MV-4-11 (cell line): ENCODE results near the gene SPATA31E1.

Experiments
- DNase-seq: peaks from one replicate; lab custom pipeline; 2025; lab: John Stamatoyannopoulos, UW

Gene SPATA31E1

GRCh38 chr9:87863882-87864465 lies 18.7 kb upstream of the SPATA31E1 start:
- DNase-seq, result no peak

- DNase-seq, result no peak
These were observed 17.8 kb upstream of the SPATA31E1 start for GRCh38 chr9:87864915-87865314.

GRCh38 chr9:87865626-87866025 lies 17.1 kb upstream of the SPATA31E1 start:
- DNase-seq, result no peak

GRCh38 chr9:87867391-87867790 lies 15.3 kb upstream of the SPATA31E1 start:
- DNase-seq, result no peak

GRCh38 chr9:87868175-87868574 lies 14.5 kb upstream of the SPATA31E1 start:
- DNase-seq, result no peak

GRCh38 chr9:87868635-87869034 lies 14.0 kb upstream of the SPATA31E1 start:
- DNase-seq, result no peak

GRCh38 chr9:87869082-87869481 lies 13.6 kb upstream of the SPATA31E1 start:
- DNase-seq, result no peak

- DNase-seq, result no peak
These were observed 11.1 kb upstream of the SPATA31E1 start for GRCh38 chr9:87871425-87872078.

GRCh38 chr9:87872079-87872624 lies 10.5 kb upstream of the SPATA31E1 start:
- no peak for DNase-seq

GRCh38 chr9:87873607-87874303 lies 8.9 kb upstream of the SPATA31E1 start:
- no peak for DNase-seq

GRCh38 chr9:87874304-87874623 lies 8.4 kb upstream of the SPATA31E1 start:
- no peak for DNase-seq

- DNase-seq, result no peak
These were observed 7.6 kb upstream of the SPATA31E1 start for GRCh38 chr9:87875060-87875459.

- DNase-seq, result no peak
These were observed 6.7 kb upstream of the SPATA31E1 start for GRCh38 chr9:87875831-87876545.

GRCh38 chr9:87876708-87877107 lies 6.0 kb upstream of the SPATA31E1 start:
- no peak for DNase-seq

- DNase-seq, result peak; percentile 43
These were observed 3.6 kb upstream of the SPATA31E1 start for GRCh38 chr9:87878989-87879511.

- no peak for DNase-seq
These were observed 2.6 kb upstream of the SPATA31E1 start for GRCh38 chr9:87880116-87880515.

GRCh38 chr9:87880683-87881082 lies 2.0 kb upstream of the SPATA31E1 start:
- no peak for DNase-seq

GRCh38 chr9:87883274-87883673 lies 597 bp downstream of the SPATA31E1 start:
- DNase-seq, result no peak

- DNase-seq, result no peak
These were observed 1.3 kb downstream of the SPATA31E1 start for GRCh38 chr9:87883990-87884389.

GRCh38 chr9:87884578-87885459 lies 2.1 kb downstream of the SPATA31E1 start:
- peak; percentile 9 for DNase-seq

GRCh38 chr9:87885484-87886189 lies 3.0 kb downstream of the SPATA31E1 start:
- DNase-seq, result no peak
